A549 (cell line): ENCODE measurements around the gene FOLR1. TPM values are rescaled to one million over a fixed set of nuclear protein-coding genes. Genes with fewer than 3 reads are reported as not detected.
"Not testable (repeated sequence)": the region's sequence is repeated elsewhere in the genome, so short reads cannot be mapped to it uniquely, and the experiment has no call there.

Experiments used
- ATAC-seq, 2 experiments: fragments of 200-7000 bp in 1 of 2; fragments of >200 bp in 1 of 2; cut with Nextera tagmentation in 1 of 2; cut with Tn5 transposase in 1 of 2; 3 replicates each; pipeline versions ENCODE4 v1.8.0 to v1.9.1; 2018 to 2020; ENCODE audit warnings: mild to moderate bottlenecking in 1 of 2, moderate library complexity in 1 of 2
- CTCF ChIA-PET: fragments of 300-600 bp; sonication (Branson Sonifier 250); formaldehyde crosslinking; extraction: SDS; loops from one replicate; lab custom pipeline; 2021; ENCODE audit warnings: antibody characterized with exemption, inconsistent platforms; lab: Yijun Ruan, JAX
- POLR2A ChIA-PET: fragments of 350-600 bp; formaldehyde crosslinking; extraction: SDS; loops from one replicate; lab custom pipeline; 2021; ENCODE audit warnings: antibody characterized with exemption, inconsistent platforms; lab: Yijun Ruan, JAX
- DNase-seq, 2 experiments: peaks; one replicate each; pipeline versions ENCODE4 v3.0.0 to v3.0.0-alpha.2; 2011 to 2016; ENCODE audit warnings: low read depth in 1 of 2, low spot score in 1 of 2
- FAIRE-seq: peaks from 2 replicates; lab custom pipeline; 2011; peaks lifted over from hg19 to GRCh38; lab: Jason Lieb, UNC
- H3K27ac ChIP-seq, 2 experiments: fragments of >200 bp; sonication (Bioruptor Twin); formaldehyde crosslinking; 3 replicates each; pipeline ENCODE4 v1.5.1; 2016 to 2017
- H3K4me1 ChIP-seq: fragments of >200 bp; sonication (Bioruptor Twin); formaldehyde crosslinking; 3 replicates; pipeline ENCODE4 v1.6.1; 2016
- H3K4me2 ChIP-seq: fragments of >200 bp; sonication (Bioruptor Twin); formaldehyde crosslinking; 3 replicates; pipeline ENCODE4 v1.6.1; 2016
- H3K4me3 ChIP-seq: fragments of >200 bp; sonication (Bioruptor Twin); formaldehyde crosslinking; 3 replicates; pipeline ENCODE4 v1.5.1; 2016
- H3K9me3 ChIP-seq: fragments of >200 bp; sonication (Bioruptor Twin); formaldehyde crosslinking; 3 replicates; pipeline ENCODE4 v1.6.1; 2016
- BHLHE40 ChIP-seq: IDR thresholded peaks from 2 replicates; pipeline ENCODE4 v1.6.1; 2012; ENCODE audit warnings: low read depth, low read length, inconsistent platforms
- CEBPB ChIP-seq, 2 experiments: fragments of >200 bp in 1 of 2; sonication (Bioruptor Twin) in 1 of 2; formaldehyde crosslinking in 1 of 2; IDR thresholded peaks; 2 replicates each; pipeline ENCODE4 v1.6.1; 2012 to 2016
- CHD2 ChIP-seq: fragments of 150-350 bp; IDR thresholded peaks from 2 replicates; pipeline ENCODE4 v1.6.1; 2014; ENCODE audit warnings: low read length; ENCODE audit not compliant: partially characterized antibody
- HEYL ChIP-seq: fragments of 250-450 bp; sonication (Bioruptor Pico); IDR thresholded peaks from 2 replicates; pipeline ENCODE4 v1.8.0; 2021; ENCODE audit warnings: mild to moderate bottlenecking, moderate library complexity
- HOXB5 ChIP-seq: fragments of 250-450 bp; sonication (Bioruptor Pico); IDR thresholded peaks from 2 replicates; pipeline ENCODE4 v1.5.0; 2020; ENCODE audit warnings: mild to moderate bottlenecking, moderate library complexity
- KDM1A ChIP-seq: fragments of 200-600 bp; sonication (generic); IDR thresholded peaks from 2 replicates; pipeline ENCODE4 v1.6.1; 2016; ENCODE audit warnings: low read depth, mild to moderate bottlenecking
- KDM5A ChIP-seq: fragments of 200-600 bp; sonication (generic); IDR thresholded peaks from 2 replicates; pipeline ENCODE4 v1.6.1; 2016; ENCODE audit warnings: antibody characterized with exemption, mild to moderate bottlenecking
- MAZ ChIP-seq: fragments of 150-350 bp; IDR thresholded peaks from 2 replicates; pipeline ENCODE4 v1.6.1; 2014; ENCODE audit warnings: antibody characterized with exemption, low read depth, low read length, borderline replicate concordance
- POLR2A ChIP-seq: IDR thresholded peaks from 2 replicates; pipeline ENCODE4 v1.6.1; 2012; ENCODE audit warnings: mild to moderate bottlenecking, low read length
- RAD21 ChIP-seq, 2 experiments: fragments of >200 bp in 1 of 2; sonication (Bioruptor Twin) in 1 of 2; formaldehyde crosslinking in 1 of 2; IDR thresholded peaks in 1 of 2; conservative IDR thresholded peaks in 1 of 2; 2 replicates in 1 of 2; 3 replicates in 1 of 2; pipeline ENCODE4 v1.6.1; 2012 to 2018; ENCODE audit warnings: inconsistent platforms in 1 of 2
- RNF2 ChIP-seq: fragments of 200-600 bp; sonication (generic); IDR thresholded peaks from 2 replicates; pipeline ENCODE4 v1.6.1; 2016; ENCODE audit warnings: low read depth, mild to moderate bottlenecking, antibody characterized with exemption, moderate library complexity, borderline replicate concordance
- TFCP2L1 ChIP-seq: fragments of 250-450 bp; sonication (Bioruptor Pico); IDR thresholded peaks from 2 replicates; pipeline ENCODE4 v1.5.0; 2021; ENCODE audit warnings: mild to moderate bottlenecking
- ZFP36 ChIP-seq: fragments of 450-650 bp; IDR thresholded peaks from 2 replicates; pipeline ENCODE4 v1.6.1; 2014; ENCODE audit warnings: borderline replicate concordance; ENCODE audit not compliant: partially characterized antibody
- ZNF302 ChIP-seq: fragments of 250-450 bp; sonication (Bioruptor Pico); IDR thresholded peaks from 2 replicates; pipeline ENCODE4 v1.9.0; 2021; ENCODE audit warnings: inconsistent platforms, mild to moderate bottlenecking, moderate library complexity
- WGBS: methylation state at CpG from one replicate; pipeline ENCODE4 v1.1.6; 2017; ENCODE audit errors: missing lambda C conversion rate; 5-methylcytosine and 5-hydroxymethylcytosine counted together
- polyA plus RNA-seq, 4 experiments: library from polyadenylated mRNA; depleted of rRNA in 3 of 4; stranded (reverse); fragments of >200 nt; fragmentation: RNase III in 1 of 4; extraction: RNeasy Plus Mini Kit Qiagen cat#74134 plus additional on column Dnase treatment in 1 of 4; gene quantifications; 2 replicates in 3 of 4; 3 replicates in 1 of 4; pipeline ENCODE4 v1.2.3, GENCODE V29; 2011 to 2017
- TF ChIP-seq, protein P1 (sequence below): fragments of 250-450 bp; sonication (Bioruptor Pico); IDR thresholded peaks from 2 replicates; pipeline ENCODE4 v1.5.0; 2020; ENCODE audit warnings: low read depth, mild to moderate bottlenecking, moderate library complexity
- TF ChIP-seq, protein P2 (sequence below): fragments of >200 bp; sonication (Bioruptor Twin); formaldehyde crosslinking; IDR thresholded peaks from 2 replicates; pipeline ENCODE4 v1.6.1; 2016
- TF ChIP-seq, protein P3 (sequence below): fragments of 200-600 bp; sonication (generic); IDR thresholded peaks from 2 replicates; pipeline ENCODE4 v1.6.1; 2016; ENCODE audit warnings: antibody characterized with exemption, mild to moderate bottlenecking, moderate library complexity
- TF ChIP-seq, protein P4 (sequence below): IDR thresholded peaks from 2 replicates; pipeline ENCODE4 v1.6.1; 2012

The FOLR1 gene
- polyA plus RNA-seq, 2 of the 4 experiments (the other 2 are of a cell fraction): 0.08 to 0.22 TPM

DNA sequence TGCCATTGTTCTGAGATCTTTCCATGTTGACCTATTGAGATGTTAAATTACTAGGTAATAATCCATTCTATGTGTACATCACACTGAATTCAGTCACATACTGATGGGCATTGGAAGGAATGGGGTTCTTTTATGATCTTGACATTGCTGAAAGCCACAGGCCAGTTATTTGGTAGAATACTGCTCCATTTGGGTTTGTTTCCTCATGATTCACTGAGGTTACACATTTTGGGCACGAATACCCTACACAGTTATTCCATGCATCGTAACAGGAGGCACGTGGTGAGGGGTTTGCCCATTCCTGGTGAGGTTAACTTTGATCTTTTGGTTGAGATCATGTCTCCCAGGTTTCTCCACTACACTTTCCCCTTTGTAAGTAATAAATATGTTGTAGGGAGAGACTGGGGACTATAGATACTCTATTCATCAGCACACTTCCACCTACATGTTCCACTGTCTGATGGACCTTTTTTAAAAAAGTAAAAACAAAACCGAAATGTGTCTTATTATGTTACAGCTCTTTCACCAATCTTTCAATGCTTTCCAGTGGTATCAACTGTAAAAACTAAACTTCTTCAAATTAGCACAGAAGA is 12.0 kb upstream of the FOLR1 start:
- no peak overlapping the region for H3K4me3 ChIP-seq
- no peak for TF ChIP-seq BHLHE40
- TF ChIP-seq, protein P1, sequence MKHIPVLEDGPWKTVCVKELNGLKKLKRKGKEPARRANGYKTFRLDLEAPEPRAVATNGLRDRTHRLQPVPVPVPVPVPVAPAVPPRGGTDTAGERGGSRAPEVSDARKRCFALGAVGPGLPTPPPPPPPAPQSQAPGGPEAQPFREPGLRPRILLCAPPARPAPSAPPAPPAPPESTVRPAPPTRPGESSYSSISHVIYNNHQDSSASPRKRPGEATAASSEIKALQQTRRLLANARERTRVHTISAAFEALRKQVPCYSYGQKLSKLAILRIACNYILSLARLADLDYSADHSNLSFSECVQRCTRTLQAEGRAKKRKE: no peak
- no peak for TF ChIP-seq MAZ
- TF ChIP-seq POLR2A: no peak
- TF ChIP-seq, protein P2, sequence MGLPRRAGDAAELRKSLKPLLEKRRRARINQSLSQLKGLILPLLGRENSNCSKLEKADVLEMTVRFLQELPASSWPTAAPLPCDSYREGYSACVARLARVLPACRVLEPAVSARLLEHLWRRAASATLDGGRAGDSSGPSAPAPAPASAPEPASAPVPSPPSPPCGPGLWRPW: no peak
- TF ChIP-seq RAD21 (conservative IDR thresholded peaks at IDR 0.05 in 1 of 2, IDR thresholded peaks at IDR 0.05 in 1 of 2): no peak
- TF ChIP-seq, protein P3, sequence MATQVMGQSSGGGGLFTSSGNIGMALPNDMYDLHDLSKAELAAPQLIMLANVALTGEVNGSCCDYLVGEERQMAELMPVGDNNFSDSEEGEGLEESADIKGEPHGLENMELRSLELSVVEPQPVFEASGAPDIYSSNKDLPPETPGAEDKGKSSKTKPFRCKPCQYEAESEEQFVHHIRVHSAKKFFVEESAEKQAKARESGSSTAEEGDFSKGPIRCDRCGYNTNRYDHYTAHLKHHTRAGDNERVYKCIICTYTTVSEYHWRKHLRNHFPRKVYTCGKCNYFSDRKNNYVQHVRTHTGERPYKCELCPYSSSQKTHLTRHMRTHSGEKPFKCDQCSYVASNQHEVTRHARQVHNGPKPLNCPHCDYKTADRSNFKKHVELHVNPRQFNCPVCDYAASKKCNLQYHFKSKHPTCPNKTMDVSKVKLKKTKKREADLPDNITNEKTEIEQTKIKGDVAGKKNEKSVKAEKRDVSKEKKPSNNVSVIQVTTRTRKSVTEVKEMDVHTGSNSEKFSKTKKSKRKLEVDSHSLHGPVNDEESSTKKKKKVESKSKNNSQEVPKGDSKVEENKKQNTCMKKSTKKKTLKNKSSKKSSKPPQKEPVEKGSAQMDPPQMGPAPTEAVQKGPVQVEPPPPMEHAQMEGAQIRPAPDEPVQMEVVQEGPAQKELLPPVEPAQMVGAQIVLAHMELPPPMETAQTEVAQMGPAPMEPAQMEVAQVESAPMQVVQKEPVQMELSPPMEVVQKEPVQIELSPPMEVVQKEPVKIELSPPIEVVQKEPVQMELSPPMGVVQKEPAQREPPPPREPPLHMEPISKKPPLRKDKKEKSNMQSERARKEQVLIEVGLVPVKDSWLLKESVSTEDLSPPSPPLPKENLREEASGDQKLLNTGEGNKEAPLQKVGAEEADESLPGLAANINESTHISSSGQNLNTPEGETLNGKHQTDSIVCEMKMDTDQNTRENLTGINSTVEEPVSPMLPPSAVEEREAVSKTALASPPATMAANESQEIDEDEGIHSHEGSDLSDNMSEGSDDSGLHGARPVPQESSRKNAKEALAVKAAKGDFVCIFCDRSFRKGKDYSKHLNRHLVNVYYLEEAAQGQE: no peak
- no peak for TF ChIP-seq ZNF302
- no peak for TF ChIP-seq ZFP36
- TF ChIP-seq KDM5A: no peak
- no peak for TF ChIP-seq TFCP2L1 (CRISPR knock-in tag)
- TF ChIP-seq CHD2: no peak
- TF ChIP-seq RNF2: no peak
- no peak for TF ChIP-seq HOXB5
- no peak for TF ChIP-seq KDM1A
- no peak for TF ChIP-seq CEBPB (IDR thresholded peaks at IDR 0.05)
- TF ChIP-seq HEYL (CRISPR knock-in tag): no peak
- TF ChIP-seq, protein P4, sequence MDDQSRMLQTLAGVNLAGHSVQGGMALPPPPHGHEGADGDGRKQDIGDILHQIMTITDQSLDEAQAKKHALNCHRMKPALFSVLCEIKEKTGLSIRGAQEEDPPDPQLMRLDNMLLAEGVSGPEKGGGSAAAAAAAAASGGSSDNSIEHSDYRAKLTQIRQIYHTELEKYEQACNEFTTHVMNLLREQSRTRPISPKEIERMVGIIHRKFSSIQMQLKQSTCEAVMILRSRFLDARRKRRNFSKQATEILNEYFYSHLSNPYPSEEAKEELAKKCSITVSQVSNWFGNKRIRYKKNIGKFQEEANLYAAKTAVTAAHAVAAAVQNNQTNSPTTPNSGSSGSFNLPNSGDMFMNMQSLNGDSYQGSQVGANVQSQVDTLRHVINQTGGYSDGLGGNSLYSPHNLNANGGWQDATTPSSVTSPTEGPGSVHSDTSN: no peak
- ChIA-PET POLR2A (no interaction called here), CTCF (interaction anchor here (1.1 to 6.0 kb wide), 6 partner anchors 34 to 291 kb away, joined by 3 to 48 read pairs (median 4); no protein-coding TSS in a partner anchor)
- DNase-seq (no peak), FAIRE-seq (no peak), ATAC-seq (no peak)
- H3K27ac ChIP-seq: no peak overlapping the region
- no peak overlapping the region for H3K4me2 ChIP-seq
- WGBS: 63% methylated on average over 4 of the region's 4 CpGs
- no peaks in the 10 kb centered on the region for H3K9me3 ChIP-seq
- H3K4me1 ChIP-seq: peaks cover 11% of the 10 kb centered on the region; the same call in 2 of the 3 replicates

DNA sequence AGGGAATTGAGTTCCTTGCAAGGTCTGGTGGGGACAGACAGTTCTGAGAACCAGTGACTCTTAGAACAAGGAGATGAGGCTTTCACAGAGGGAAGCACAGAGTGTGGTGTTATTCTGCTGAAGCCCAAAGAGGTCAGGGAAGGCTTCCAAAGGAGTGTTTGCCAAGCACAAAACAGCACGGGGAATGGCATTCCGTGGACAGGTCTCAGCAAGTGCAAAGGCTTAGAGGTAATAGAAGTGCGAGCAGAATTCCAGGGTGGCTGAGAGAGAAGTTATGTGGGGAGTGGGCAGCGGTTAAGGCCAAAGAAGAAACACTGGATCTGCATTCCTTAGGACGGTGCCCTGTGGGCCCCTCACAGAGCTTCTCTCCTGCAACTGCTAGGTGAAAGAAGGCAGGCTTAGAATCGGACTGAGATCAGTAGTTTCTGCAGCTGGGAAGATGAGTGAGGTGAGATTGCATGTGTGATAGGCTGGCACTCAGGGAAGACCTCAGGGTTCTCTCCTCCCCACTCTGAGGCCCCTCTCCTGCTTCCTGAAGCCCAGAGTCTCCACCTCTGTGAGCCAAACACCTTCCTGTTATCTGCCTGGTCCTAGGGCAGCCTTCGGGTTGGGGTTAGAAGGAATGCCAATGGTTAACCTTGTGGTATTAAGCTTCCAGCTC is 10.9 kb upstream of the FOLR1 start:
- H3K4me3 ChIP-seq, H3K27ac ChIP-seq, POLR2A ChIA-PET, H3K9me3 ChIP-seq, DNase-seq, H3K4me2 ChIP-seq, FAIRE-seq: not testable (repeated sequence)
- ATAC-seq: peak; percentile 11 to 17; a peak in 3 of 6 replicates
- peaks cover 11% of the 10 kb centered on the region; the same call in 2 of the 3 replicates for H3K4me1 ChIP-seq
- CTCF ChIA-PET: interaction anchor here (1.2 to 6.0 kb wide), 4 partner anchors 36 to 290 kb away, joined by 3 to 48 read pairs (median 4); no protein-coding TSS in a partner anchor
- 43% methylated on average over 6 of the region's 7 CpGs for WGBS
